Activated CD8-positive, alpha-beta T cell treated with anti-CD3 and anti-CD28 coated beads, Interleukin-2, amount 10 ng/mL, durations not matched to agents 7 days and 5 days (primary cell): ENCODE results near the gene GNG2. TPM values are rescaled to one million over a fixed set of nuclear protein-coding genes. Genes with fewer than 3 reads are reported as not detected.

ENCODE experiments used
- ATAC-seq: fragments of 150-1000 bp; cut with Tn5 transposase; one replicate; pipeline ENCODE4 v1.10.0; 2021; ENCODE audit warnings: moderate library complexity
- CTCF ChIA-PET: fragments of 350-600 bp; sonication (Branson Sonifier 250); formaldehyde crosslinking; loops from one replicate; lab custom pipeline; 2021; ENCODE audit warnings: antibody characterized with exemption; lab: Charles Lee
- POLR2A ChIA-PET: fragments of 350-600 bp; sonication (Branson Sonifier 250); formaldehyde crosslinking; loops from one replicate; lab custom pipeline; 2021; ENCODE audit warnings: antibody characterized with exemption; lab: Charles Lee
- DNase-seq: peaks from one replicate; pipeline ENCODE4 v3.0.0-alpha.2; 2020
- H3K27ac Mint-ChIP-seq: one replicate; pipeline ENCODE4 v1.8.0; 2021; ENCODE audit warnings: mild to moderate bottlenecking, mixed read lengths
- H3K27me3 Mint-ChIP-seq: one replicate; pipeline ENCODE4 v1.8.0; 2021; ENCODE audit warnings: low read depth, mixed read lengths
- H3K36me3 Mint-ChIP-seq: one replicate; pipeline ENCODE4 v1.8.0; 2021; ENCODE audit warnings: low read depth, mixed read lengths
- H3K4me1 Mint-ChIP-seq: one replicate; pipeline ENCODE4 v1.8.0; 2021; ENCODE audit warnings: low read depth, mixed read lengths
- H3K4me3 Mint-ChIP-seq: one replicate; pipeline ENCODE4 v1.8.0; 2021; ENCODE audit warnings: mild to moderate bottlenecking, mixed read lengths
- H3K9me3 Mint-ChIP-seq: one replicate; pipeline ENCODE4 v1.8.0; 2022; ENCODE audit warnings: mixed read lengths; ENCODE audit not compliant: insufficient read depth
- total RNA-seq, 2 experiments: library from RNA; stranded (reverse); gene quantifications; one replicate each; pipeline ENCODE4 v1.2.3, GENCODE V29; 2021

Gene GNG2
- total RNA-seq, 2 experiments from 2014 or later = 293 to 302 TPM

- ChIA-PET POLR2A (no interaction called here), CTCF (interaction anchor here (1.2 to 1.8 kb wide), 4 partner anchors 9 to 142 kb away, joined by 3 to 12 read pairs (median 4); no protein-coding TSS in a partner anchor)
- H3K27ac Mint-ChIP-seq = no peak overlapping the region
- no peak for ATAC-seq
- H3K4me1 Mint-ChIP-seq = peaks cover 1% of the 10 kb centered on the region
- no peak overlapping the region for H3K4me3 Mint-ChIP-seq
- no peaks in the 10 kb centered on the region for H3K27me3 Mint-ChIP-seq
- no peak for DNase-seq
- H3K36me3 Mint-ChIP-seq = peaks cover 50% of the 10 kb centered on the region
- no peaks in the 10 kb centered on the region for H3K9me3 Mint-ChIP-seq
Measured at GRCh38 chr14:51969852-51970540, 109.6 kb downstream of the GNG2 start.

- Mint-ChIP-seq H3K27ac (no peak overlapping the region), H3K4me1 (peaks cover 1% of the 10 kb centered on the region), H3K36me3 (peaks cover 31% of the 10 kb centered on the region), H3K27me3 (no peaks in the 10 kb centered on the region), H3K4me3 (no peak overlapping the region), H3K9me3 (no peaks in the 10 kb centered on the region)
- ATAC-seq = no peak
- POLR2A ChIA-PET = no interaction called here
- CTCF ChIA-PET = no interaction called here
- no peak for DNase-seq
Measured at GRCh38 chr14:51972566-51972965, 112.2 kb downstream of the GNG2 start.

GRCh38 chr14:51977075-51977474 lies 116.7 kb downstream of the GNG2 start:
- Mint-ChIP-seq H3K4me1 (peaks cover 18% of the 10 kb centered on the region), H3K9me3 (no peaks in the 10 kb centered on the region), H3K36me3 (no peaks in the 10 kb centered on the region), H3K27ac (no peak overlapping the region), H3K27me3 (no peaks in the 10 kb centered on the region), H3K4me3 (no peak overlapping the region)
- ATAC-seq (no peak), DNase-seq (no peak)
- ChIA-PET CTCF (interaction anchor here (0.8 to 4.6 kb wide), 6 partner anchors 10 to 200 kb away, joined by 3 to 43 read pairs (median 16); no protein-coding TSS in a partner anchor), POLR2A (no interaction called here)

GRCh38 chr14:51978681-51979085 lies 118.3 kb downstream of the GNG2 start:
- Mint-ChIP-seq H3K27me3 (no peaks in the 10 kb centered on the region), H3K9me3 (no peaks in the 10 kb centered on the region), H3K36me3 (no peaks in the 10 kb centered on the region), H3K4me3 (no peak overlapping the region), H3K27ac (no peak overlapping the region), H3K4me1 (peaks cover 18% of the 10 kb centered on the region)
- ChIA-PET POLR2A (interaction anchor here (1.5 kb wide), 1 partner anchor 118 kb away, joined by 6 read pairs; the partner anchor contains the start of gene GNG2), CTCF (interaction anchor here (0.6 to 4.6 kb wide), 52 partner anchors 8 to 1414 kb away, joined by 3 to 43 read pairs (median 4); partner anchors contain the start of genes FRMD6 and GNG2)
- no peak for DNase-seq
- ATAC-seq = peak; percentile 5

- ChIA-PET POLR2A (interaction anchor here (1.5 kb wide), 1 partner anchor 118 kb away, joined by 6 read pairs; the partner anchor contains the start of gene GNG2), CTCF (interaction anchor here (0.6 to 4.6 kb wide), 51 partner anchors 9 to 1414 kb away, joined by 3 to 43 read pairs (median 4); partner anchors contain the start of genes FRMD6 and GNG2)
- Mint-ChIP-seq H3K9me3 (no peaks in the 10 kb centered on the region), H3K4me1 (peaks cover 18% of the 10 kb centered on the region), H3K36me3 (no peaks in the 10 kb centered on the region), H3K27ac (no peak overlapping the region), H3K27me3 (no peaks in the 10 kb centered on the region), H3K4me3 (no peak overlapping the region)
- DNase-seq (peak; percentile 89), ATAC-seq (peak; percentile 77)
Measured at GRCh38 chr14:51979088-51979709, 118.8 kb downstream of the GNG2 start.

- Mint-ChIP-seq H3K4me3 (no peak overlapping the region), H3K27me3 (peaks cover 5% of the 10 kb centered on the region), H3K36me3 (peaks cover 2% of the 10 kb centered on the region), H3K9me3 (no peaks in the 10 kb centered on the region), H3K27ac (peak overlapping the region; percentile 11), H3K4me1 (peaks cover 18% of the 10 kb centered on the region)
- ATAC-seq (peak; percentile 25), DNase-seq (no peak)
- ChIA-PET POLR2A (no interaction called here), CTCF (interaction anchor here (0.8 to 4.6 kb wide), 4 partner anchors 11 to 205 kb away, joined by 3 to 29 read pairs (median 4); no protein-coding TSS in a partner anchor)
Measured at GRCh38 chr14:51981218-51981854, 120.9 kb downstream of the GNG2 start.

- Mint-ChIP-seq H3K4me1 (peaks cover 24% of the 10 kb centered on the region), H3K36me3 (peaks cover 13% of the 10 kb centered on the region), H3K4me3 (peak overlapping the region; percentile 87), H3K27me3 (peaks cover 5% of the 10 kb centered on the region), H3K27ac (peak overlapping the region; percentile 96), H3K9me3 (no peaks in the 10 kb centered on the region)
- ATAC-seq (no peak), DNase-seq (no peak)
- ChIA-PET POLR2A (interaction anchor here (0.7 kb wide), 1 partner anchor 127 kb away, joined by 4 read pairs; no protein-coding TSS in a partner anchor), CTCF (interaction anchor here (1.0 to 1.5 kb wide), 2 partner anchors 8 to 9 kb away, joined by 3 to 7 read pairs; no protein-coding TSS in a partner anchor)
Measured at GRCh38 chr14:51988221-51988620, 127.8 kb downstream of the GNG2 start.

GRCh38 chr14:51989293-51990234 lies 129.2 kb downstream of the GNG2 start, which contains the start of gene RTRAF:
Gene RTRAF (plus strand): TSS chr14:51989546. CDS start chr14:51989640, 94 bp downstream.
- CTCF ChIA-PET = interaction anchor here (0.9 to 1.4 kb wide), 5 partner anchors 11 to 282 kb away, joined by 3 to 4 read pairs (median 3); no protein-coding TSS in a partner anchor

GRCh38 chr14:51990488-51990887 lies 130.1 kb downstream of the GNG2 start:
- no peak for ATAC-seq
- Mint-ChIP-seq H3K27me3 (peaks cover under 1% of the 10 kb centered on the region), H3K4me1 (peaks cover 30% of the 10 kb centered on the region), H3K36me3 (peaks cover 29% of the 10 kb centered on the region), H3K4me3 (peak overlapping the region; percentile 87), H3K27ac (peak overlapping the region; percentile 96), H3K9me3 (no peaks in the 10 kb centered on the region)
- CTCF ChIA-PET = interaction anchor here (0.9 to 1.4 kb wide), 4 partner anchors 12 to 281 kb away, joined by 3 to 4 read pairs (median 3); no protein-coding TSS in a partner anchor
- POLR2A ChIA-PET = interaction anchor here (0.6 to 0.7 kb wide), 3 partner anchors 34 to 284 kb away, joined by 3 read pairs; no protein-coding TSS in a partner anchor
- DNase-seq = no peak

More at GRCh38 chr14:51989293-51990234, 129.2 kb downstream of the GNG2 start, which contains the start of gene RTRAF:
- POLR2A ChIA-PET = interaction anchor here (0.6 to 0.7 kb wide), 3 partner anchors 80 to 285 kb away, joined by 3 read pairs; no protein-coding TSS in a partner anchor
- H3K27me3 Mint-ChIP-seq = peaks cover 5% of the 10 kb centered on the region
- H3K4me3 Mint-ChIP-seq = peak within 1 kb of the TSS; percentile 87
- no peaks in the 10 kb centered on the region for H3K9me3 Mint-ChIP-seq
- H3K36me3 Mint-ChIP-seq = peaks cover 23% of the 10 kb centered on the region
- H3K27ac Mint-ChIP-seq = peak within 1 kb of the TSS; percentile 96
- peaks cover 30% of the 10 kb centered on the region for H3K4me1 Mint-ChIP-seq
- ATAC-seq (peak; percentile 98), DNase-seq (peak; percentile 95)

GRCh38 chr14:51993285-51993920 lies 133.0 kb downstream of the GNG2 start:
- Mint-ChIP-seq H3K4me3 (no peak overlapping the region), H3K9me3 (no peaks in the 10 kb centered on the region), H3K4me1 (peaks cover 31% of the 10 kb centered on the region), H3K27me3 (no peaks in the 10 kb centered on the region), H3K27ac (peak overlapping the region; percentile 23), H3K36me3 (peaks cover 44% of the 10 kb centered on the region)
- POLR2A ChIA-PET = no interaction called here
- CTCF ChIA-PET = interaction anchor here (0.6 to 2.5 kb wide), 8 partner anchors 9 to 305 kb away, joined by 3 to 11 read pairs (median 4); no protein-coding TSS in a partner anchor
- ATAC-seq = no peak
- no peak for DNase-seq
